ENCODE data around the gene ZBTB20.

The ZBTB20 gene

DNA sequence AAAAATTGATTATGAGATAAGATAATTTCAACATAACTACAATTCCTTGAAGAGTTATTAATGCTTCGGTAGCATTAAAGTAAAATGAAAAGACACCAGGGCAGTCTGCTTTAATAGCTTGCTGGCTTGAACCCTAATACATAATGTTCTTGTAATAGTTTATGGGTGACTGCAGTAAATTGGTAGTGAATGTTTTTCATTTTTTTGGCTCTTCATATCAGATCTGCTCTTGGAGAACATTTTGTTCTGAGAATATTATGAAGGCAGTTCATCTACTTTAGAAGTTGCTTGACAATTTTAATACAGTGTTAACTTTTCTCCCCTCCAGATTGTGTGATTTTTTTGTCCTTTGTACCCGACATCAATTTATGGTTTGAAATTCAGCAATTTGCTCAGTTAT is 128.4 kb downstream of the ZBTB20 start:
- no peak for DNase-seq

DNA sequence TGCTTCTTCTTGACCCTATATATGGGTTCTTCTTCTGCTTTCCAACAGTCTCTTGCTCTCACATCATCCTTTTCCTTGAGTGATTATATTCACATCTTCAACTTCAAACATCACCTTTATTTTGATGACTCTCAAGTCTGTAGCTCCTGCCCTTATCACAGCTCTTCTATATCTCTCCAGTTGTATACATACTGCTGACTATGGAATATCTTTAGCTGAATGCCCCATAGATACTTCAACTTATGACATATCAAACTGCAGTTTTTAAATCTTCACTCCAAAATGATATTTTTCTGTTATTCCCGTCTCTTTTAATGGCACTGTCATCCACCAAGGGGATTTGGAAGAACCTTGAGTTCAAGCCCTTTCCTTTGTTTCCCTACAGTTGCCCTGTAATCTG is 139.1 kb downstream of the ZBTB20 start:
- DNase-seq: no peak

DNA sequence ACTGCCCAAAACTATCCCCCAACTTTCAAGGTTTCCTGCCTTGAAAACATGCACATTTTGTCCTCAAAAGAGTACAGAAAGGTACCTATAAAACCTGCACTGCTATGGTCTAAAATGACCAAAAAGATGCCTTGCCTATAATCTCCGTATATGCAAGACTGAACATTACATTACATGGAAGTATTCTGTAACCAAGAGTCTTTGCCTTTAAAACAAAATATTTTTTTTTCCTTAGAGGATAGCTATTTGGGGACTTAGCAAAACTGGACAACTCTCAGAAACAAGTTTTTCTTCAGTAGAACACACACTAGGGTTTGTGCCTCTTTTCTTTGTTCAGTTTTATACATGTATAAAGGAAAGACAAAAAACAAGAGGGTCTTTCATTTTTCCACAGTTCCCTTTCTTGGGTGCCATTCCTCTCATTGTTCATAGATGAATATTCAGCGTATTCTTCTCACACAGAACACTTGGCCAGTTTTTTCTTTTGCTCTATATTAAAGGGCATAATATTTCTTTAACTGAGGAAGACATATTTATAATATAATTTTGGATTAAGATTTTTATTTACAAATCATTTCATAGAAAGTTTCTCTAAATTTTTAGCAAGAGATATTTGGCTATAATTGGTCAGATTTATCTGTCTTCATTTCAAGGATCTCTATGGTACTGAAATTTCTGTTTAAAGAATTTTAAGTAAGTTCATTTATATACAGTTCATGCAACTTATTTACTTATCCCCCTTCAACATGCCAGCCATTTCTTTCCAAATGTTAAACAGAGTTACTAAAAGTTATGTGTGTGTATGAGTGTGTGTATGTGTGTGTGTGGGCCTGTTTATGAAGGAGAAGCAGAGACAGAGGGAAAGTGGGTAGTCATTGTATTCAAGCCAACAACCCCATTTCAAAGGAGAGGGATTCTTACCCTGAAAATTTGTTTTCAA is 142.6 kb downstream of the ZBTB20 start:
- DNase-seq: no peak

GRCh38 chr3:114998971-114999579 is 148.0 kb downstream of the ZBTB20 start:
- DNase-seq: no peak

DNA sequence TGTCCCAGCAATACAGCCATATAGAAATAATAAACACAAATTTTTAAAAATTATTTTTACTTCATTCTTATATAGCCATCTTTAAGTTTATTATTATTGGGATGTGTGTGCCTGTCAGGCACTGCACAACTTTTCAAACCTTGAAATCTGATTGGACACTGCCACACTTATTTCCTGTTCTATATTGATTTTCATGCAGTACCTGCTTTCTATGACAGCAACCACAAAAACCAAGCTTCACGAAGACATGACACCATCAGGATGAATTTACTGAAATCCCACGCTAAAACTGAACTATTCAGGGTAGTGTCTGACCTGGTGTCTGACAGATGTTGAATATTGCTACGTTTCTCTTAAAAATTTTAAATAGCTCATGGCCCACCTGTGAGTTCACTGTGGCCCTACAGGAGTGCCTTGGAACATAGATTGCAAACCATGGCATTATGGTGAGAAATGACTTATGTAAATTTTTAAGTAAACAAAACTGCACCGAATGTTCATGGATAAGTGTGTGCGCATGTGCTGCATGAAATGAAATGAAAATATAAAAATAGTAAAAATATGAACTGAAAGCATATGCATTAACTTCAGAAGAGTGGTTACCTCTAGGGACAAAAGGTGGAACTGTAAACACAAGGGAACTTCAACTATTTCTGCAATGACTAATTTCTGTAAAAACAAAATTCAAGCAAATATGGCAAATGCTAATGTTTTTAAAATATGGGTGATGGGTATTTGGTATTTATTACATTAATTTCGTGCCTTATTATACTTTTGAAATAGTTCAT is 152.3 kb downstream of the ZBTB20 start:
- DNase-seq: no peak

- no peak for DNase-seq
Measured at GRCh38 chr3:114985776-114986175, 161.3 kb downstream of the ZBTB20 start.

DNA sequence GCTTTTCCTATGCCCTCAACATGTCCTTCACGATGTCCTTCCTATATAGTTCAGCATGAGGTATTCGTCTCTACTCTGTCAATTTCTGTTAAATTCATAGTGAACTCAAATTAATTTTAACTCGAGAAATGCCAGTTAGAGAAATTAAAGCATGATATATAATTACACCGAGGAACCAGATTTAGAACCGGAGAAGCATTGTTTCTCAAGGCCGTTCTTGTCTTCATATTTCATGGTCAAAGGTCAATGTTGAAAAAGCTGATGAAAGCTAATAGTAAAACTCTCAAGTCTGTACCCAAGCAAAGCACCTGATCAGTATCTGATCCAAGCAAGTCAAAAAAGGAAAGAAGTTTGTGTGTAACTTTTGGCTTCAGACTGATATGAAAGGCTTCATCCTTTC is 163.8 kb downstream of the ZBTB20 start:
- DNase-seq: no peak

DNA sequence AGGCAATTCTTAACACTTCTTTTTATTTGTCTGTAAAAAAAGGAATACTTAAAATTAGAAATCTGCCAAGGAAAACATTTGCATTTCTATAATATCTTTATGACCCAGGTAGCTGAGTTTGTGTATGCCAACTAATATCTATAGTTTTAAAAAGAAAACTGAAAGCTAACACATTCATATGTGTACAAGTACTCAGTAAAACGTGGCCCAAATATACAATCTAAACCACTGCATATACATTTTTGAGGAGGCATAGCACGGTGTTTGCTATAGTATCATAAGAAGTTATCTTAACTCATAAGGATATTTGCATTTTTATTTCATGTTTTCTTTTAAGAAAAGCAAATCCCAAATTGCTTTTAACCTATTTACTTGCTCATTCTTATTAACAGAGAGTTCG is 172.7 kb downstream of the ZBTB20 start:
- no peak for DNase-seq

GRCh38 chr3:114973536-114973935 is 173.6 kb downstream of the ZBTB20 start:
- DNase-seq: no peak

- DNase-seq: no peak
Measured at GRCh38 chr3:114967168-114967567, 179.9 kb downstream of the ZBTB20 start.

DNA sequence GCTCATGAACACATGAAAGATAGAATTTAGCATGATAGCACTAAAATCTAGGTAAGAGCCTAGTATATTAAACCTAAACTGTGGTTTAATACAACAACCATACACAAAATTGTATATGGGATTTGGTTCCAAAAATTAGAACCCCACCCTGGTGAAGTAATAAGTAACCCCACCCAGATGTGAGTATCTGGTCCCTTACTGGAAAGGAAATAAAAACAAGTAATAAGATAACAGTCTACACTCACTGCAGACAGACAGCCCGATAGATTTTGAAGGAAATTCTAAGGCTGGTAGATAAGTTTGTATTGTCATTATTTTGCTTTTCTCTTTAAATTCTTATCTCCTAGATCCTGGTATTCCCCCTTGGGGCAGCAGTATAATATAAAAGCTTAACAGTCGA is 184.9 kb downstream of the ZBTB20 start:
- no peak for DNase-seq

DNA sequence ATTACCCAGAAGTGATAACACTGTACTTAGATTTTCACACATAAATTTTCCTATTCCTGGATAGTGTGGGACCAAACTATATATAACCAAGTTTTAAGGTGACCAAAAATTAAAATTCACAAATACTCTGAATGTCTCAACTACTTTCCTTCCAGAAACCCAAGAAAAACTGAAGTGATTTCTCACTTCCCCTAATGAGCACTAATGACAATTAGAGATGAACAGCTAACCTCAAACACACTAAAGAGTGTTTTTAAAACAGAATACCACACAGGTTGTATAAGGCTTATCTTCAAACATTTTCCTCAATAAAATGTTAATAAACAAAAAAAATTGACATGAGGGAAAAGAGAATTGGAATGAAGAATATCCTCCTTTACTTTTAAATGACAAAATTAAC is 188.2 kb downstream of the ZBTB20 start:
- DNase-seq: no peak

DNA sequence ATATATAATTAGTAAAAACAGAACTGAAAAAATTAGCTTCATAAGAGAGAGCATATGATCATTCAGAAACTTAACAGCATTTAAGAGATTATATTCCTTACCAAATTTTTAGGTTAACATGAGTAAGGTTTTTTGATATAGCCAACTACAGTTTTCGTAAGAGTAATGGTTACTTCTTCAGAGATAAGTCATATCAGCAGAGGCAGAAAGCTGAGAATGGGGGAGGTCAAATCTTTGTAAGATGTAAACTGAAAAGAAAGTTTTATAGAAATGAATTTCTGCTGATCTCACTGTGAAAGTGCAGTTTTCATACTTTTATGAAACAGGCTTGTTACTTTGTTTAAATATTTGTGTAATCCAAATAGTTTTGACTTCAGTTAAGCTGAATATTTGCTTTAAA is 193.3 kb downstream of the ZBTB20 start:
- no peak for DNase-seq

GRCh38 chr3:114953215-114953799 is 193.8 kb downstream of the ZBTB20 start:
- no peak for DNase-seq

- no peak for DNase-seq
Measured at GRCh38 chr3:114942773-114943172, 204.3 kb downstream of the ZBTB20 start.

GRCh38 chr3:114941626-114942309 is 205.3 kb downstream of the ZBTB20 start:
- no peak for DNase-seq

DNA sequence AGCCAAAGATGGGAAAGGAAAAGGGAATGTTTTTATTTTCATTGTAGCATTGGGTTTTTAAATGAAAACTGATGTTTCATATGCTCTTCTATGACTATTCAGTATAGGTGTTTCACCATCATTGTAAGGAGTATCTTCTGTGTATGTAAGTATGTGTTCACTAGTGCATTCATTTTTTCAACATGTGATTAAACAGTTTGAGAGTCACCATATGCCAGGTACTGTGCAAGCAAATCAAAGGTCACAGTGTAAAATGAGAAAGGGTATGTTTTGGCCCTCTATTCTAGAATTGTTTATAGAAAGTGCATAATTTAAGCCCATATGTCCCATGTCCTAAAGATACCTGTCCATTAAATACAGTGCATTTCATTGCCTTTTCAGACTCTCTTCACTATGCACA is 207.2 kb downstream of the ZBTB20 start:
- DNase-seq: no peak

GRCh38 chr3:114933407-114933806 is 213.7 kb downstream of the ZBTB20 start:
- DNase-seq: no peak

DNA sequence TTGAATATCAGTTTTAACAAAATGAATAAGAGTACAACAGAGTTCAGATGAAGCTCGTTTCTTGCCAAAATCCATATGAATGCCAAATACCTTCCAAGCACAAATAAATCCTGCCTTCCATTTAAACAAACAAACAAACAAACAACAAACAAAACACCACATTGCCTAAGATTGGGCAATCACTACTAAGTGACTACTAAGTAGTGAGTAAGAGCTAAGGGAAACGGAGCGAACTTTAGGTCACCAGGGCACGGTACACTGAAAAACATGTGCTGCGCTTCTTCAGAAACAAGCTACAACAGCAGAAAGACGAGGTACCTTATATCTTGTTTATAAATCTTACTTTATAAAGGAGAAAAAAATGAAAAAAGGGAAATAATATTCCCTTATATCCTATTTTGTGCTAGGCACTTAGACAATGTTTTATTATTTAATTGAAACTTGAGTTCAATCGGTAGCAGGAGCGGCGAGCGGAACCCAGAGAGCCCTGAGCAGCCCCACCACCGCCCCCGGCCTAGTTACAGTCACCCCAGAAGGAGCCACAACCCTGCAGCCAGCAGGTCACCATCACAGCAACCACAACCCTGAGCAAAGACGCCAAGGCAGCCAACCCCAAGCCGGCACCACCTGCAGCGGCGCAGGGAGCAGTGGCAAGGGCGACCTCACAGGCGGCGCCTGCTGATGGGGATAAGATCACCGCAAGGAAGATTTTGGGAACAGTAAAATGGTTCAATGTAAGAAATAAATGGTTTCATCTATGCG is 216.9 kb downstream of the ZBTB20 start:
- DNase-seq: no peak

GRCh38 chr3:114928989-114929640 is 218.0 kb downstream of the ZBTB20 start:
- peak; percentile 34 to 35 for DNase-seq

GRCh38 chr3:114904633-114905032 is 242.5 kb downstream of the ZBTB20 start:
- DNase-seq: no peak
